HepG2 (cell line): ENCODE measurements around the gene PSMD2. TPM values are rescaled to one million over a fixed set of nuclear protein-coding genes. Genes with fewer than 3 reads are reported as not detected.

ENCODE experiments used
- BRF2 ChIP-seq: sonication (generic); formaldehyde crosslinking; IDR thresholded peaks from 2 replicates; pipeline ENCODE4 v1.8.1; 2022; ENCODE audit warnings: mild to moderate bottlenecking, missing genetic modification reagents
- FOXO1 ChIP-seq: sonication (generic); formaldehyde crosslinking; IDR thresholded peaks from 2 replicates; pipeline ENCODE4 v1.4.0; 2020; ENCODE audit warnings: missing genetic modification reagents
- NR0B2 ChIP-seq: sonication (generic); formaldehyde crosslinking; IDR thresholded peaks from 2 replicates; pipeline ENCODE4 v1.4.0; 2020; ENCODE audit warnings: mild to moderate bottlenecking, missing genetic modification reagents
- XRCC5 ChIP-seq: fragments of 200-400 bp; formaldehyde crosslinking; optimal IDR thresholded peaks from 2 replicates; pipeline ENCODE3; 2017; ENCODE audit warnings: mild to moderate bottlenecking, low read length
- YEATS2 ChIP-seq: sonication (generic); formaldehyde crosslinking; IDR thresholded peaks from 2 replicates; pipeline ENCODE4 v1.4.0; 2020; ENCODE audit warnings: missing genetic modification reagents, borderline replicate concordance
- ZNF382 ChIP-seq: sonication (generic); formaldehyde crosslinking; IDR thresholded peaks from 2 replicates; pipeline ENCODE4 v1.5.0; 2020; ENCODE audit warnings: missing genetic modification reagents, mild to moderate bottlenecking, borderline replicate concordance
- ZNF513 ChIP-seq: sonication (generic); formaldehyde crosslinking; conservative IDR thresholded peaks from 2 replicates; pipeline ENCODE4 v1.5.0; 2020; ENCODE audit warnings: missing genetic modification reagents
- polyA plus RNA-seq, 8 experiments: library from polyadenylated mRNA; depleted of rRNA in 3 of 8; stranded (reverse) in 7 of 8; unstranded in 1 of 8; fragments of >200 nt; fragmentation: Illumina TruSeq in 4 of 8; extraction: Trizol in 4 of 8; gene quantifications; 2 replicates each; pipeline versions ENCODE4 v1.2.1 to v1.2.3, GENCODE V29; 2011 to 2016; ENCODE audit warnings: low read depth in 4 of 8, missing spikeins in 1 of 8, mixed read lengths in 1 of 8; ENCODE audit not compliant: insufficient read depth in 1 of 8
- total RNA-seq, 5 experiments: library from RNA; depleted of rRNA; stranded (reverse); fragments of >200 nt; fragmentation: Illumina TruSeq; extraction: Trizol; gene quantifications; 2 replicates each; pipeline ENCODE4 v1.2.3, GENCODE V29; 2016; ENCODE audit warnings: low read depth in 1 of 5

Gene PSMD2
- total and polyA plus RNA-seq, 2 of the 13 experiments (the other 11 are each of a cell fraction or from before 2014, with no cell fraction given): 125 to 200 TPM

- TF ChIP-seq NR0B2 (CRISPR knock-in tag) (no peak), XRCC5 (peak; percentile 77), BRF2 (no peak), ZNF513 (CRISPR knock-in tag) (no peak), ZNF382 (CRISPR knock-in tag) (no peak), FOXO1 (CRISPR knock-in tag) (0 out of 2 replicates have a peak, but pooled peaks have one; percentile 11), YEATS2 (no peak)
These were observed 46.5 kb downstream of the PSMD2 start (continued) for GRCh38 chr3:184345317-184346144.
